HAP-1 (cell line): ENCODE measurements around the gene VLDLR.
A peak's percentile ranks its signal among the peaks of the same experiment; 100 is the strongest.
"Not testable (repeated sequence)": the region's sequence is repeated elsewhere in the genome, so short reads cannot be mapped to it uniquely, and the experiment has no call there.

Experiments used
- DNase-seq, 2 experiments: peaks; one replicate each; pipeline ENCODE4 v3.0.0-alpha.2; 2016 to 2020; ENCODE audit warnings: low spot score in 2 of 2
- H3K27me3 ChIP-seq: fragments of 250-450 bp; sonication (Bioruptor Pico); 2 replicates; pipeline ENCODE4 v1.5.1; 2020; ENCODE audit warnings: low read depth, mild to moderate bottlenecking, moderate library complexity
- H3K36me3 ChIP-seq: fragments of 250-450 bp; sonication (Bioruptor Pico); replicated peaks from 2 replicates; pipeline ENCODE4 v1.5.1; 2020; ENCODE audit warnings: mild to moderate bottlenecking
- H3K4me1 ChIP-seq: fragments of 250-450 bp; sonication (Bioruptor Pico); 2 replicates; pipeline ENCODE4 v1.5.1; 2020; ENCODE audit warnings: mild to moderate bottlenecking
- H3K4me3 ChIP-seq: fragments of 250-450 bp; sonication (Bioruptor Pico); 2 replicates; pipeline ENCODE4 v1.5.1; 2020; ENCODE audit warnings: mild to moderate bottlenecking, moderate library complexity
- H3K9me3 ChIP-seq: fragments of 250-450 bp; sonication (Bioruptor Pico); 2 replicates; pipeline ENCODE4 v1.5.1; 2020; ENCODE audit warnings: mild to moderate bottlenecking, moderate library complexity
- in situ Hi-C: fragments of 300-500 bp; cut with MboI; formaldehyde crosslinking; loops from 3 replicates; pipeline ENCODE4 v1.14.3; 2020; ENCODE audit warnings: low sequenced_read_pairs, inconsistent platforms, mixed read lengths

Gene VLDLR

DNA sequence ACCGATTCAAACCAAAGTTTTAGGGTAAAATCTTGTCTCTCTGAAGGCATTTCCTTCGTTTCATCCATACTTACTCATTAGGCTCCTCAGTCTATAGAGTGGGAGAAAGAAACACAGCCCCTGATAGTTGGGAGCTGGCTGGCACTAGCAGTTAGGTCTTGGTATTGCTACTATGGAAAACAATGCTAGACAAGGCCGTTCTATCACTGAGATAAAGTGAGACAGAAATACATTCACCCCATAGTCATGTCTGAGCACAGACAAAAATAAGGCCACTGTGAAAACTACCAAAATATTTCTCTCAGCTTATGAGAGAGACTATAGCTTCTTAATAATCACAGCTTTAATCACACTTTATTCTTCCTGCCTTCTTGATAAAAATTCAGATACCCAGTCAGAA is 67.0 kb downstream of the VLDLR start:
- Histone ChIP-seq H3K36me3 (peaks cover 4% of the 10 kb centered on the region), H3K9me3 (no peaks in the 10 kb centered on the region), H3K4me1 (no peaks in the 10 kb centered on the region), H3K27me3 (no peaks in the 10 kb centered on the region), H3K4me3 (no peak overlapping the region)
- in situ Hi-C loops: no loop called here
- no peak for DNase-seq

DNA sequence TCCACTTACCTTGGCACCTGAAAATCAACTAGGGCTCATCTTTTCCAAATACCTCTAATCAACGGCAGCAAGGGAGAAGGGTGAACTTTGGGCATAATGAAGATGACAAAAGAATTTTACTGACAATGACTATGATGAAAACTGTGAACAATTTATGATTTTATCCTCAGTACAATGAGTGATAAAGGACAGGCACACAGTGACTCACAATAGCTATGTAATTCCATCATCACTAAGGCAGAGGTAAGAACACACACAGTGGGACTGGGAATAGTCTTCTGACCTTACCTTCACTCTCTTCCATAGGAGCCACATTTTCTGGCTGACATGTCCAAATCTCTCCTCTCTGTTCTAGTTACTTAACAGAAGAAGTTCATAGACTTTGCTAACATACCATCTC is 69.6 kb downstream of the VLDLR start:
- in situ Hi-C loops: no loop called here
- Histone ChIP-seq H3K9me3 (no peaks in the 10 kb centered on the region), H3K36me3 (peaks cover 4% of the 10 kb centered on the region), H3K4me3 (no peak overlapping the region), H3K27me3 (no peaks in the 10 kb centered on the region), H3K4me1 (no peaks in the 10 kb centered on the region)
- DNase-seq: no peak

DNA sequence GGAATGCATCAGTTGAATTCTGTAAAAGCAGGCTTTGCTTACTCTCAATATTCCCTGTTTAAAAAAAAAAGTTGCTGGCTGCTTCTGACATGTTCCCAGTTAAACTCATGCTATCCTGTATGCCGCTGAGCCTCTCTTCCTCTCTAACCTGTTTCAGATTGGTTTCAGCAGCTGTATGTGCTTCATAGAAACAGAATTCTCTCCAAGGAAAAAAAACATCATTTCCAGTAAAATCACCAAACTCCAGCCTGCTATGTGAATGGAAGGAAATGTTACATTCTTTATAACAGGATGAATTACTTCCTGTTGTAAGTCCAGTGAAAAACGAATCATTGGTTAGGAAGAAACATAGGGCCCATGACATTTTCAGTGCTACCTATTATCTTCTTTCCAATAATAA is 70.0 kb downstream of the VLDLR start:
- in situ Hi-C loops: no loop called here
- H3K9me3 ChIP-seq: no peaks in the 10 kb centered on the region

DNA sequence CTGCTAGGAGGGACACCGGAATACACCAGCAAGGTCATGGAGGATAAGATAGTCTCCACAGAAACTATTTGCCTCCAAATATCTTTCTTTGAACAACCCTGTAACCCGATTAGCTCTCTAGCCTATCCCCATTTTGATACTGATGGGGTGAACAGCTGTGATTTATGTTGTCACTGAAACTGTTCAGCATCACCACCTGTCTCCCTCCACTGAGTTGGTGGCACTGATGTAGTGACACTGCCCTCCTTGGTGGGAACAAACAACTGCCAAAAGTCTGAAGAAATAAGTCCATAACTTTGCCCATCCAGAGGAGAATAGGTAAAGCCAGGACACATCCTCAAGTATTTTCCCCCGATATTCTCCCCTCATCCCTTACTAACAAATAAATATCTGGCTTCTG is 71.5 kb downstream of the VLDLR start:
- in situ Hi-C loops: no loop called here
- no peak for DNase-seq
- H3K36me3 ChIP-seq: peaks cover 4% of the 10 kb centered on the region
- no peaks in the 10 kb centered on the region for H3K4me1 ChIP-seq
- no peaks in the 10 kb centered on the region for H3K27me3 ChIP-seq
- H3K4me3 ChIP-seq: no peak overlapping the region
- H3K9me3 ChIP-seq: no peaks in the 10 kb centered on the region

More for the DNA sequence above, 70.0 kb downstream of the VLDLR start:
- H3K36me3 ChIP-seq: peaks cover 4% of the 10 kb centered on the region
- DNase-seq: no peak
- no peaks in the 10 kb centered on the region for H3K4me1 ChIP-seq
- H3K4me3 ChIP-seq: no peak overlapping the region
- H3K27me3 ChIP-seq: no peaks in the 10 kb centered on the region

DNA sequence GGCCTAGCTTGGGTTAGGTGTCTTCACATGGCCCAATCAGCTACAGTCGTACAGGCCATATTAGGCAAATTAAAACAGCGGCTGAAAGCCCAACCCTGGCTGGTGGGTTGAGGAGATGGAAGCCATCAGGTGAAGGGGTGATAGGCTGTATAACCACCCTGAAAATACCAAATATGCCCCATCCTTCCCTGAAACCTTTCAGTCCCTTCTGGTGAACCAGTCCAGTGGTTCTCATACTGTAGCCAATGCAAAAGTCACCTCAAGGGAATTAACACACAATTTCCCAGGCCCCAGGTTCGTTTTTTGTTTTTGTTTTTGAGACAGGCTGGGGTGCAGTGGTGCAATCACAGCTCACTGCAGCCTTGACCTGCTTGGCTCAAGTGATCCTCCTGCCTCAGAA is 75.9 kb downstream of the VLDLR start:
- Histone ChIP-seq H3K4me3 (no peak overlapping the region), H3K27me3 (no peaks in the 10 kb centered on the region), H3K9me3 (no peaks in the 10 kb centered on the region), H3K4me1 (peaks cover 13% of the 10 kb centered on the region), H3K36me3 (no peaks in the 10 kb centered on the region)
- in situ Hi-C loops: no loop called here
- no peak for DNase-seq

DNA sequence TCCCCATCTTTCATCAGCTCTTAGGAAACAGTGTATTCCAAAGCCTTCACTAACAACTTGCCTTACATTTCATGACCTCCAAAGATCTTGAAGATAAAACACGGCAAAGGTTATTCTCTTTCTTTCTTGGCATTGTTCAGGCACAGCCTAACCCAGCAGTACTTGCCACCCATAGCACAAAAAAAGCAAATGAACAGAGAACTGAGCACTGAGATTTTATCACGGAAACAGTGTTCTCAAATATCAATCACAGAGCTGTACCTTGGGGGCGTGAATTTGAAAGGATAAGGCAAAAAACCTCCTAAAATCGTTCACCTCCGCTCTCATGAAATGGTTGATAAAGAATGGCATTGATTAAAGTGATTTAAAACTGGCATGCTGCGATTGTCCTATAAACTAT is 78.8 kb downstream of the VLDLR start:
- no peak for DNase-seq
- H3K36me3 ChIP-seq: no peaks in the 10 kb centered on the region
- H3K27me3 ChIP-seq: no peaks in the 10 kb centered on the region
- H3K4me1 ChIP-seq: peaks cover 13% of the 10 kb centered on the region
- H3K4me3 ChIP-seq: no peak overlapping the region
- in situ Hi-C loops: no loop called here
- H3K9me3 ChIP-seq: no peaks in the 10 kb centered on the region

DNA sequence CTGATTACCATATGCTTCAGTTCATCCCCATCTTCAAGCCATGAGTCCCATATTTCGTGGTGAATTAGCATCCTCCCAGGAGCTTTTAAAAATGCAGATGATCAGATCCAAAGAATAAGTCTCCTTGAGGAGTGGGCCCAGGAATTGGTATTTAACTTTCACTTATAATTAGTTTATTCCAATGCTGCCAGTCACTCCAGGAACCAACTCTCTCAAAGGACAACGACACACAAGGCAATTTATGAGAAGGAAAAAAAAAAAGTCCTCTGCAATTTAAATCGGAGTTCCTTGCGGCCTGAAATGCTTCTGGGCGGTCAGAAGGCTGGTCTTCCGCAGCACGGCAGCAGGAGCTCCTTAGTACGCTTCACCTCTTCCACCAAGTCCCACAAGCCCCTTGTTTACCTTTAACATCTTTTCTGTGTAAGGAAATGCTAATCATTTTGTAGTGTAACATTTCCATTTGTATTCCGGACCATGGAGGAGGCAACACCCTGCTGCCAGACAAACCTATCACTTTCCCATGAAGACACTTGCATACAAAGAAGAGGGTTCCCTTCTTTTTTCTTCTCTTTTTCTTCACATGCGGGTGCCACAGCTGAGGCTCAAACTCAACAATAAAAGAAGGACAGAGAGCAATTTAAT is 79.4 kb downstream of the VLDLR start:
- no peaks in the 10 kb centered on the region for H3K36me3 ChIP-seq
- no peaks in the 10 kb centered on the region for H3K9me3 ChIP-seq
- no peak overlapping the region for H3K4me3 ChIP-seq
- in situ Hi-C loops: no loop called here
- no peaks in the 10 kb centered on the region for H3K27me3 ChIP-seq
- peak in 1 of 2 experiments; percentile 8 for DNase-seq
- peaks cover 13% of the 10 kb centered on the region for H3K4me1 ChIP-seq

DNA sequence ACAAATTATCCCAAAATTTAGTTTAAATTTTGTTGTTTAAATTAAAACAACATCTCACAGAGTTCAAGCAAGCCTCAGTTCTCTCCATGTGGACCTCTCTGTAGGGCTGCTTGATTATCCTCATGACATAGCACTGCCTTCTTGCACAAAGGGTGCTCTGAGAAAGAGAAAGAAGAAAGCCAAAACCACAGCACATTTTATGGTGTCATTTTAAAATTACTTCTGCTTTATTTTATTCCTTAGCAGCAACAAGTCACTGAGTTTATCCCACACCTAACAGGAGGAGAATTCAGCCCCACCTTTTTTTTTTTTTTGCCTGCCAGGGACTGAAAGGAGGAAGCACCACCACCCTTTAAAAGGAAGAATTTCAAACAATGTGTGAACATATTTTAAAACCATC is 82.9 kb downstream of the VLDLR start:
- Histone ChIP-seq H3K9me3 (no peaks in the 10 kb centered on the region), H3K36me3 (no peaks in the 10 kb centered on the region), H3K4me3 (no peak overlapping the region), H3K4me1 (peaks cover 13% of the 10 kb centered on the region), H3K27me3 (no peaks in the 10 kb centered on the region)
- DNase-seq: no peak
- in situ Hi-C loops: no loop called here

DNA sequence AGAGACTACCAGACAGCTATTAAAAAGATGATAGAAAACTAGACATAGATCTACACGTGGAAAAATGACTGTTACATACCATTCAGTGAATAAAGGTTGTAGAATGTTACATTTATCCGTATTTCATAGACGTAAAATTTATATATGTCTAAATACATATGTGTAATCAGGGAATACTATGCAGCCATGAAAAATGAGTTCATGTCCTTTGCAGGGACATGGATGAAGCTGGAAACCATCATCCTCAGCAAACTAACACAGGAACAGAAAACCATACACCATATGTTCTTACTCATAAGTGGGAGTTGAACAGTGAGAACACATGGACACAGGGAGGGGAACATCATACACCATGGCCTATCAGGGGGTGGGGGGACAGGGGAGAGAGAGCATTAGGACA is 85.7 kb downstream of the VLDLR start:
- H3K4me1 ChIP-seq, H3K27me3 ChIP-seq, H3K9me3 ChIP-seq, DNase-seq, H3K36me3 ChIP-seq, in situ Hi-C loops, H3K4me3 ChIP-seq: not testable (repeated sequence)
